Osteocyte (in vitro differentiated cells): ENCODE measurements around the gene C2CD2L. TPM values are rescaled to one million over a fixed set of nuclear protein-coding genes. Genes with fewer than 3 reads are reported as not detected.

Source experiments
- DNase-seq: peaks from one replicate; pipeline ENCODE4 v3.0.0; 2021; ENCODE audit warnings: mixed read lengths; ENCODE audit not compliant: unreplicated experiment; ENCODE audit errors: extremely low spot score
- H3K27ac Mint-ChIP-seq: one replicate; pipeline ENCODE4 v1.8.0; 2021; ENCODE audit warnings: mild to moderate bottlenecking, mixed read lengths; ENCODE audit not compliant: unreplicated experiment
- H3K27me3 Mint-ChIP-seq: one replicate; pipeline ENCODE4 v1.8.0; 2021; ENCODE audit warnings: mixed read lengths; ENCODE audit not compliant: unreplicated experiment
- H3K36me3 Mint-ChIP-seq: one replicate; pipeline ENCODE4 v1.8.0; 2021; ENCODE audit warnings: mixed read lengths; ENCODE audit not compliant: unreplicated experiment
- H3K4me1 Mint-ChIP-seq: one replicate; pipeline ENCODE4 v1.8.0; 2021; ENCODE audit warnings: mixed read lengths; ENCODE audit not compliant: unreplicated experiment
- H3K4me3 Mint-ChIP-seq: one replicate; pipeline ENCODE4 v1.8.0; 2021; ENCODE audit warnings: mild to moderate bottlenecking, moderate library complexity, mixed read lengths; ENCODE audit not compliant: unreplicated experiment
- H3K9me3 Mint-ChIP-seq: one replicate; pipeline ENCODE4 v1.8.0; 2021; ENCODE audit warnings: mixed read lengths; ENCODE audit not compliant: unreplicated experiment
- total RNA-seq: library from RNA; stranded (reverse); gene quantifications from 2 replicates; pipeline ENCODE4 v1.2.1, GENCODE V29; 2021
- TF ChIP-seq, protein P1 (sequence below): fragments of 200-600 bp; sonication (generic); IDR thresholded peaks from 2 replicates; pipeline ENCODE4 v1.5.0; 2021; ENCODE audit warnings: antibody characterized with exemption, mild to moderate bottlenecking, moderate library complexity

C2CD2L gene
- total RNA-seq, 1 donor from 2014 or later: 11.7 TPM

GRCh38 chr11:119067371-119068222, 39.5 kb upstream of the C2CD2L start, which contains the start of gene VPS11:
VPS11 (plus strand) TSS chr11:119067818; CDS start chr11:119067824, 6 bp downstream.
- Mint-ChIP-seq H3K27me3 (no peaks in the 10 kb centered on the region), H3K36me3 (peaks cover 10% of the 10 kb centered on the region), H3K27ac (peak within 1 kb of the TSS; percentile 96)

DNA sequence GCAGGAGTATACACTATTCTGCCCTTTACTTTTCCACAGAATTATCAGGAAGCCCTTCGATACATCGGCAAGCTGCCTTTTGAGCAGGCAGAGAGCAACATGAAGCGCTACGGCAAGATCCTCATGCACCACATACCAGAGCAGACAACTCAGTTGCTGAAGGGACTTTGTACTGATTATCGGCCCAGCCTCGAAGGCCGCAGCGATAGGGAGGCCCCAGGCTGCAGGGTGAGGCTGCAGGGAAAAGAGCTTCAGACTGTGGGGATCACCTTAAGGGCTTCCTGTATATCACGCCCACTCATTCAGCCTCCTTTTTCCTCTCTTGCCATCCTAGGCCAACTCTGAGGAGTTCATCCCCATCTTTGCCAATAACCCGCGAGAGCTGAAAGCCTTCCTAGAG, 29.3 kb upstream of the C2CD2L start:
- DNase-seq: no peak
- no peaks in the 10 kb centered on the region for H3K9me3 Mint-ChIP-seq
- H3K27ac Mint-ChIP-seq: no peak overlapping the region
- H3K36me3 Mint-ChIP-seq: peaks cover 52% of the 10 kb centered on the region
- no peaks in the 10 kb centered on the region for H3K4me1 Mint-ChIP-seq
- TF ChIP-seq, protein P1, sequence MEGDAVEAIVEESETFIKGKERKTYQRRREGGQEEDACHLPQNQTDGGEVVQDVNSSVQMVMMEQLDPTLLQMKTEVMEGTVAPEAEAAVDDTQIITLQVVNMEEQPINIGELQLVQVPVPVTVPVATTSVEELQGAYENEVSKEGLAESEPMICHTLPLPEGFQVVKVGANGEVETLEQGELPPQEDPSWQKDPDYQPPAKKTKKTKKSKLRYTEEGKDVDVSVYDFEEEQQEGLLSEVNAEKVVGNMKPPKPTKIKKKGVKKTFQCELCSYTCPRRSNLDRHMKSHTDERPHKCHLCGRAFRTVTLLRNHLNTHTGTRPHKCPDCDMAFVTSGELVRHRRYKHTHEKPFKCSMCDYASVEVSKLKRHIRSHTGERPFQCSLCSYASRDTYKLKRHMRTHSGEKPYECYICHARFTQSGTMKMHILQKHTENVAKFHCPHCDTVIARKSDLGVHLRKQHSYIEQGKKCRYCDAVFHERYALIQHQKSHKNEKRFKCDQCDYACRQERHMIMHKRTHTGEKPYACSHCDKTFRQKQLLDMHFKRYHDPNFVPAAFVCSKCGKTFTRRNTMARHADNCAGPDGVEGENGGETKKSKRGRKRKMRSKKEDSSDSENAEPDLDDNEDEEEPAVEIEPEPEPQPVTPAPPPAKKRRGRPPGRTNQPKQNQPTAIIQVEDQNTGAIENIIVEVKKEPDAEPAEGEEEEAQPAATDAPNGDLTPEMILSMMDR: no peak
- H3K27me3 Mint-ChIP-seq: no peaks in the 10 kb centered on the region
- no peak overlapping the region for H3K4me3 Mint-ChIP-seq

More at GRCh38 chr11:119067371-119068222, 39.5 kb upstream of the C2CD2L start, which contains the start of gene VPS11:
- peak; percentile 98 for DNase-seq
- H3K4me3 Mint-ChIP-seq: peak within 1 kb of the TSS; percentile 88
- H3K4me1 Mint-ChIP-seq: peaks cover 23% of the 10 kb centered on the region
- no peaks in the 10 kb centered on the region for H3K9me3 Mint-ChIP-seq
- TF ChIP-seq, protein P1: no peak

- TF ChIP-seq, protein P1: no peak
- no peaks in the 10 kb centered on the region for H3K4me1 Mint-ChIP-seq
- no peak overlapping the region for H3K27ac Mint-ChIP-seq
- H3K27me3 Mint-ChIP-seq: no peaks in the 10 kb centered on the region
- H3K36me3 Mint-ChIP-seq: peaks cover 43% of the 10 kb centered on the region
- no peak for DNase-seq
- no peaks in the 10 kb centered on the region for H3K9me3 Mint-ChIP-seq
- no peak overlapping the region for H3K4me3 Mint-ChIP-seq
Observed at GRCh38 chr11:119078675-119079420, 28.3 kb upstream of the C2CD2L start.

DNA sequence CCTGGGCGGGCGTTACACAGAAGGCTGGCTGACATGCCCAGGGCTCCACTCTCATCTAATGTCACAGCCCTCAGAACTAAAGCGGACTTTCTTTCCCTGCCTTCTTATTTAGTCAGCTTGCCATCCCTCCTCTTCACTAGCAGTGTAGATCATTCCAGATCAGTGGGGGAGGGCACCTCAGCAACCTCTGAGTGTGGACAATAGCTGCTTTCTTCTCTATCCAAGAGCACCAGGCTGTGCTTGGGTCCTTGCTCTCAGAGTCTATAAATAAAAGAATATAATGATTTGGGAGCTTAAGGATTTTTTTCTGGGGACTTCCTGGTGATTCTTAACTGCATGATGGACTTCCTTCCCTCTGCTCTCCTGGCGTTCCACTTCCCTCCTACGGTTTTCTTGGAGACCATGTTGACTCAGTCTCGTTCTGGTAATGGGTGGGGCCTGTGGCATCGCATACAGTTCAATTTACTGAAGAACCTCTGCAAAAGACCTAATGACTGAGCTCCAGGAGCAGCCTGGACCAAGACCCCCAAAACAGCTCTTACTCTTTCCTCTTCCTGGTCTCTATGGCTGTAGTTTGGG, 25.4 kb upstream of the C2CD2L start:
- Mint-ChIP-seq H3K27me3 (no peaks in the 10 kb centered on the region), H3K4me3 (no peak overlapping the region), H3K27ac (no peak overlapping the region), H3K36me3 (peaks cover 40% of the 10 kb centered on the region), H3K4me1 (peaks cover 13% of the 10 kb centered on the region), H3K9me3 (no peaks in the 10 kb centered on the region)
- no peak for DNase-seq
- TF ChIP-seq, protein P1: no peak
